RWPE1 (cell line): Measurements from ENCODE around the gene NAA35.

ENCODE experiments used
- CTCF ChIA-PET: fragments of 350-600 bp; sonication (Branson Sonifier 250); formaldehyde crosslinking; extraction: SDS; loops from one replicate; lab custom pipeline; 2021; lab: Yijun Ruan, JAX
- POLR2A ChIA-PET: fragments of 400-600 bp; formaldehyde crosslinking; extraction: SDS; loops from one replicate; lab custom pipeline; 2020; ENCODE audit warnings: antibody characterized with exemption; ENCODE audit not compliant: low non-redundant PET; lab: Yijun Ruan, JAX
- DNase-seq: peaks from one replicate; pipeline ENCODE4 v3.0.0; 2012; ENCODE audit warnings: low spot score
- H3K27ac ChIP-seq: fragments of 450-650 bp; 2 replicates; pipeline ENCODE4 v1.5.1; 2017
- CTCF ChIP-seq: fragments of 450-650 bp; conservative IDR thresholded peaks from 2 replicates; pipeline ENCODE4 v1.5.1; 2017; ENCODE audit warnings: low read depth, mild to moderate bottlenecking

NAA35 gene

GRCh38 chr9:85995599-85995998 lies 54.7 kb downstream of the NAA35 start:
- no peak for DNase-seq
- POLR2A ChIA-PET = no interaction called here
- CTCF ChIA-PET = no interaction called here
- H3K27ac ChIP-seq = no peak overlapping the region
- TF ChIP-seq CTCF = no peak

GRCh38 chr9:86005253-86005775 lies 64.4 kb downstream of the NAA35 start:
- TF ChIP-seq CTCF = no peak
- no peak for DNase-seq
- no peak overlapping the region for H3K27ac ChIP-seq
- ChIA-PET CTCF (no interaction called here), POLR2A (no interaction called here)

GRCh38 chr9:86009133-86009532 lies 68.2 kb downstream of the NAA35 start:
- H3K27ac ChIP-seq = no peak overlapping the region
- CTCF ChIA-PET = no interaction called here
- no peak for TF ChIP-seq CTCF
- no peak for DNase-seq
- POLR2A ChIA-PET = no interaction called here

GRCh38 chr9:86020731-86021130 lies 79.8 kb downstream of the NAA35 start:
- CTCF ChIA-PET = interaction anchor here (0.6 kb wide), 1 partner anchor 181 kb away, joined by 4 read pairs; no protein-coding TSS in a partner anchor
- POLR2A ChIA-PET = no interaction called here
- no peak for DNase-seq
- TF ChIP-seq CTCF = no peak
- no peak overlapping the region for H3K27ac ChIP-seq

GRCh38 chr9:86021166-86021565 lies 80.2 kb downstream of the NAA35 start:
- DNase-seq = no peak
- CTCF ChIA-PET = interaction anchor here (0.6 kb wide), 1 partner anchor 181 kb away, joined by 4 read pairs; no protein-coding TSS in a partner anchor
- POLR2A ChIA-PET = no interaction called here
- H3K27ac ChIP-seq = no peak overlapping the region
- no peak for TF ChIP-seq CTCF

- H3K27ac ChIP-seq = no peak overlapping the region
- POLR2A ChIA-PET = no interaction called here
- TF ChIP-seq CTCF = no peak
These were observed 81.8 kb downstream of the NAA35 start for GRCh38 chr9:86022687-86023266.

More at GRCh38 chr9:86022687-86023266, 81.8 kb downstream of the NAA35 start:
- no peak for DNase-seq
- CTCF ChIA-PET = no interaction called here
